HG03558 (cell line): ENCODE data around the gene NUP214.
"Not testable (repeated sequence)": the region's sequence is repeated elsewhere in the genome, so short reads cannot be mapped to it uniquely, and the experiment has no call there.

Source experiments
- ATAC-seq: cut with Tn5 transposase; IDR thresholded peaks from one replicate; pipeline ENCODE4 v1.9.1; 2021; ENCODE audit warnings: moderate number of reproducible peaks; ENCODE audit not compliant: unreplicated experiment; ENCODE audit errors: extremely low read depth

NUP214 gene

GRCh38 chr9:131096269-131097125 is 28.9 kb upstream of the NUP214 start, which contains the start of gene AIF1L:
AIF1L (plus strand) TSS chr9:131096531; CDS start chr9:131096630, 99 bp downstream.
- no peak for ATAC-seq

- ATAC-seq, result no peak
These were observed 28.0 kb upstream of the NUP214 start for GRCh38 chr9:131097126-131097947.

GRCh38 chr9:131097948-131098278 is 27.5 kb upstream of the NUP214 start:
- ATAC-seq, result no peak

- ATAC-seq, result no peak
These were observed 26.8 kb upstream of the NUP214 start for GRCh38 chr9:131098391-131099101.

- no peak for ATAC-seq
These were observed 26.2 kb upstream of the NUP214 start for GRCh38 chr9:131099102-131099606.

- ATAC-seq, result not testable (repeated sequence)
These were observed 25.5 kb upstream of the NUP214 start for GRCh38 chr9:131099845-131100244.

GRCh38 chr9:131100445-131100844 is 24.9 kb upstream of the NUP214 start:
- ATAC-seq, result no peak

GRCh38 chr9:131101207-131101964 is 24.0 kb upstream of the NUP214 start:
- no peak for ATAC-seq

GRCh38 chr9:131103024-131103423 is 22.4 kb upstream of the NUP214 start:
- no peak for ATAC-seq

- no peak for ATAC-seq
These were observed 21.9 kb upstream of the NUP214 start for GRCh38 chr9:131103535-131103934.

GRCh38 chr9:131104016-131104740 is 21.2 kb upstream of the NUP214 start:
- ATAC-seq, result no peak

- ATAC-seq, result no peak
These were observed 19.4 kb upstream of the NUP214 start for GRCh38 chr9:131105952-131106351.

GRCh38 chr9:131107760-131108159 is 17.6 kb upstream of the NUP214 start:
- no peak for ATAC-seq

GRCh38 chr9:131111186-131111853 is 14.1 kb upstream of the NUP214 start:
- no peak for ATAC-seq

GRCh38 chr9:131111854-131112311 is 13.5 kb upstream of the NUP214 start:
- no peak for ATAC-seq

GRCh38 chr9:131112374-131113154 is 12.8 kb upstream of the NUP214 start:
- ATAC-seq, result no peak

GRCh38 chr9:131113655-131114054 is 11.7 kb upstream of the NUP214 start:
- no peak for ATAC-seq

- ATAC-seq, result no peak
These were observed 11.3 kb upstream of the NUP214 start for GRCh38 chr9:131114084-131114535.
